Heart right ventricle (tissue), 16 donors: ENCODE measurements around the gene RPGRIP1L. TPM values are rescaled to one million over a fixed set of nuclear protein-coding genes. Genes with fewer than 3 reads are reported as not detected.
"Not testable (repeated sequence)": the region's sequence is repeated elsewhere in the genome, so short reads cannot be mapped to it uniquely, and the experiment has no call there.

ENCODE experiments used
- ATAC-seq, 8 donors: fragments of 200-7000 bp; cut with Tn5 transposase; one replicate each; pipeline ENCODE4 v1.9.1; 2020; ENCODE audit warnings: mild to moderate bottlenecking in 8 of 8, moderate library complexity in 8 of 8, moderate number of reproducible peaks in 1 of 8
- DNase-seq, 2 donors: peaks; one replicate each; pipeline ENCODE4 v3.0.0-alpha.2; 2020
- H3K27ac ChIP-seq, 10 donors: fragments of 200-600 bp; sonication (generic) in 2 of 10; one replicate each; pipeline versions ENCODE4 v1.5.0 to v1.8.0; 2020 to 2022; ENCODE audit warnings: mild to moderate bottlenecking in 3 of 10
- H3K27me3 ChIP-seq, 7 donors: fragments of 200-600 bp; one replicate each; pipeline ENCODE4 v1.8.0; 2021 to 2022; ENCODE audit warnings: mild to moderate bottlenecking in 2 of 7
- H3K36me3 ChIP-seq, 9 donors: fragments of 200-600 bp; sonication (generic) in 1 of 9; one replicate each; pipeline versions ENCODE4 v1.5.0 to v1.8.0; 2020 to 2022; ENCODE audit warnings: mild to moderate bottlenecking in 2 of 9
- H3K4me1 ChIP-seq, 9 donors: fragments of 200-600 bp; sonication (generic) in 1 of 9; one replicate each; pipeline versions ENCODE4 v1.5.0 to v1.8.0; 2020 to 2022; ENCODE audit warnings: mild to moderate bottlenecking in 4 of 9
- H3K4me3 ChIP-seq, 10 donors: fragments of 200-600 bp; sonication (generic) in 2 of 10; one replicate each; pipeline versions ENCODE4 v1.5.0 to v1.8.0; 2020 to 2022; ENCODE audit warnings: mild to moderate bottlenecking in 7 of 10, moderate library complexity in 2 of 10
- H3K9me3 ChIP-seq, 11 donors: fragments of 200-600 bp in 10 of 11; sonication (generic) in 2 of 11; one replicate each; pipeline versions ENCODE4 v1.5.0 to v1.8.0; 2013 to 2022; ENCODE audit warnings: mild to moderate bottlenecking in 2 of 11, control low read depth in 1 of 11, moderate library complexity in 1 of 11
- WGBS, 2 donors: extraction: QIAGEN DNeasy Blood & Tissue Kit; methylation state at CpG; one replicate each; pipeline ENCODE4 v1.1.7; 2013; ENCODE audit warnings: inconsistent platforms in 1 of 2; 5-methylcytosine and 5-hydroxymethylcytosine counted together
- intact Hi-C, 10 donors: fragments of 100-400 bp; cut with DNase I; formaldehyde crosslinking; loops; one replicate each; pipeline versions ENCODE4 v1.11.1 to v1.14.2; 2022
- polyA plus RNA-seq, 2 donors: library from polyadenylated mRNA; stranded (reverse); fragments of 200-250 nt; gene quantifications; one replicate each; pipeline ENCODE4 v1.2.3, GENCODE V29; 2013
- total RNA-seq, 10 donors: library from RNA; stranded (reverse); fragmentation: NEBNext Ultra II Directional in 3 of 10; extraction: Animal tissue kit (Norgen Biotek cat#: 25700) in 3 of 10; gene quantifications; one replicate each; pipeline versions ENCODE4 v1.2.1 to v1.2.4, GENCODE V29; 2021 to 2023
- TF ChIP-seq, protein P1 (sequence below), 9 donors: fragments of 200-600 bp; sonication (generic) in 2 of 9; IDR thresholded peaks; one replicate each; pipeline versions ENCODE4 v1.5.0 to v1.8.0; 2021 to 2022; ENCODE audit warnings: antibody characterized with exemption in 9 of 9, mild to moderate bottlenecking in 5 of 9, moderate library complexity in 1 of 9
- donor health status: Arrhythmogenic right ventricular cardiomyopathy.
- donor health status: ischemic (EF 13 %, LVEDD 7.1; RV severe dilation, severe dysfunction).
- donor health status: healthy with polysubstance abuse.
- donor health status: DM: no; HTN: yes; CAD: no.
- donor health status: DM: no; HTN: no; CAD: no.
- donor health status: ischemic (EF 25% LVEDD 6.9; RV normal size, moderate dysfunction).
- donor health status: ischemic (EF 25% LVEDD 5.7; RV mildly dilated, moderate dysfunction).
- donor health status: healthy.
- donor health status: DM: yes; HTN: yes; CAD: no.
- donor health status: Ischemic cardiomyopathy.
- donor health status: ischemic (EF 35%, LVEDD 5.7; RV mildly dilated, moderate dysfunction).
- donor health status: nonischemic (EF 11% LVEDD 7.7; RV severe dilation, severe dysfunction).
- donor health status: DM: yes; HTN: yes; CAD: no.
- donor health status: PGD.
- donor health status: ischemic (EF 29% LVEDD 5.4; RV normal size, mild dysfunction).
- donor health status: nonischemic (EF 23%, LVEDD 6.1; RV moderate dilation, normal function).

Gene RPGRIP1L
- total and polyA plus RNA-seq, 12 donors: 0.96 to 3.7 (median 2.4) TPM

DNA sequence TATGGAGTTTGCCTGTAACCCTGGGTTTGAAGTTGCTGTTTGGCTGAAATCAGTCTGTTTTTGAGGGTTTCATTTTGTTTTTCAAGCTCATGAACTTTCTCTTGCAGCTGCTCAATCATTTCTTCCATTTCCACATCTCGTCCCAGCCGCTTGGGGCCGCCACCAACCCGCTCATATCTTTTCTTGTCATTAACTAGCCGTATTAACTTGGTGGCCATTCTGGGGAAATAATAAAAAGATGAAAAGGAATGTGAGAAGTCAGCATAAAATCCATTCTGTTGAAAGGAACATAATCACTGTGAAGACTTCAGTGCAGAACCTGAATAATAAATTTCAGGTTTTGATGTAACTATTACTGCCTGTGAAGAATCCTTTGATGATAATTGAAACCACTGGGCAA is 11.5 kb downstream of the RPGRIP1L start:
- Histone ChIP-seq H3K36me3 (peaks cover 0 to 26% (median 0%) of the 10 kb centered on the region in 9 donors), H3K4me3 (no peak overlapping the region), H3K9me3 (no peaks in the 10 kb centered on the region), H3K27ac (no peak overlapping the region), H3K27me3 (no peaks in the 10 kb centered on the region), H3K4me1 (no peaks in the 10 kb centered on the region)
- TF ChIP-seq, protein P1, sequence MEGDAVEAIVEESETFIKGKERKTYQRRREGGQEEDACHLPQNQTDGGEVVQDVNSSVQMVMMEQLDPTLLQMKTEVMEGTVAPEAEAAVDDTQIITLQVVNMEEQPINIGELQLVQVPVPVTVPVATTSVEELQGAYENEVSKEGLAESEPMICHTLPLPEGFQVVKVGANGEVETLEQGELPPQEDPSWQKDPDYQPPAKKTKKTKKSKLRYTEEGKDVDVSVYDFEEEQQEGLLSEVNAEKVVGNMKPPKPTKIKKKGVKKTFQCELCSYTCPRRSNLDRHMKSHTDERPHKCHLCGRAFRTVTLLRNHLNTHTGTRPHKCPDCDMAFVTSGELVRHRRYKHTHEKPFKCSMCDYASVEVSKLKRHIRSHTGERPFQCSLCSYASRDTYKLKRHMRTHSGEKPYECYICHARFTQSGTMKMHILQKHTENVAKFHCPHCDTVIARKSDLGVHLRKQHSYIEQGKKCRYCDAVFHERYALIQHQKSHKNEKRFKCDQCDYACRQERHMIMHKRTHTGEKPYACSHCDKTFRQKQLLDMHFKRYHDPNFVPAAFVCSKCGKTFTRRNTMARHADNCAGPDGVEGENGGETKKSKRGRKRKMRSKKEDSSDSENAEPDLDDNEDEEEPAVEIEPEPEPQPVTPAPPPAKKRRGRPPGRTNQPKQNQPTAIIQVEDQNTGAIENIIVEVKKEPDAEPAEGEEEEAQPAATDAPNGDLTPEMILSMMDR (IDR thresholded peaks at IDR 0.05): no peak
- DNase-seq (no peak), ATAC-seq (no peak)
- 89 to 93% methylated on average over 5 of the region's 5 CpGs for WGBS, 2 donors
- intact Hi-C loops: no loop called here

DNA sequence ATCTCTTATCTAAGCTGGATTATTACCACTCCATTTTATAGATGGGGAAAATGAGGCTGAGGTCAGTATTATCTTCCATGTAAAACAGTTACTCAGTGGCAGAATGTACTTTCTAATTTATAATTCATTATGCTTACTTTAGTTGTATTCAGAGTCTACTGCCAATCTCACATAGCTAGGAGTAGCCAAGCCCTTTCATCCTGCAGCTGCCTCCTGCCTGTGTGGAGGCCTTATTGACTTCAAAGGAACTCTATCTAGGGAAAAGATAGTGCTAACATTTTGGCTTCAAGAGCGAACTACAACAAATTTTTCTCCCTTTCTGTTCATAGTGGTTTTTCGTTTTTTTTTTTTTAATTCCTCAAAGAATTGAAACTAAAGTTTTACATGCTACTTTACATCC is 12.9 kb downstream of the RPGRIP1L start:
- ATAC-seq (no peak), DNase-seq (no peak)
- Histone ChIP-seq H3K36me3 (peaks cover 0 to 21% (median 0%) of the 10 kb centered on the region in 9 donors), H3K4me1 (no peaks in the 10 kb centered on the region), H3K9me3 (no peaks in the 10 kb centered on the region), H3K27ac (no peak overlapping the region), H3K27me3 (no peaks in the 10 kb centered on the region), H3K4me3 (no peak overlapping the region)
- 88 to 90% methylated on average over 2 of the region's 2 CpGs for WGBS, 2 donors
- intact Hi-C loops: no loop called here
- TF ChIP-seq, protein P1 (IDR thresholded peaks at IDR 0.05): no peak

DNA sequence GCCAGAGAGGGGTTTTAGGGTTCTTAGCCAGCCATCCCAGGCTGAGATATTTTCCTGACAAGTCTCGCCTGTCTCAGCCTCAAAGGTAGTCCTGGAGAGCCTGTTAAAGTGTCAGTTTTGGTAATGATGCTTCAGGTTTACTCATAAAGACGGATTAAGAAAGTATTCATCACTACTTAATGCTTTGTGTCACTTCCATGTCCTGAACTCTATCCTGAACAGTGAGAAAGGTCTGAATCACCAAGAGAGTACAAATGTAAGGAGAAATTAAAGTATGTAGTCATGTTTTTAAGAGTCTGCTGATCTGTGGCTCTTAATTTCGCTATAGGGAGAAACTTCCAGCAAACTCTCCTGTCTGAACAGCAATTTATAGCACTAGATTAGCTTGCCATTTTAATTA is 14.0 kb downstream of the RPGRIP1L start:
- H3K27ac ChIP-seq: no peak overlapping the region
- intact Hi-C loops: no loop called here
- H3K27me3 ChIP-seq: no peaks in the 10 kb centered on the region
- H3K4me1 ChIP-seq: no peaks in the 10 kb centered on the region
- H3K4me3 ChIP-seq: no peak overlapping the region
- 94 to 98% methylated on average over 3 of the region's 3 CpGs for WGBS, 2 donors
- H3K36me3 ChIP-seq: peaks cover 0 to 20% (median 0%) of the 10 kb centered on the region in 9 donors
- TF ChIP-seq, protein P1 (IDR thresholded peaks at IDR 0.05): no peak
- H3K9me3 ChIP-seq: peaks cover 0 to 8% (median 0%) of the 10 kb centered on the region in 11 donors
- ATAC-seq (no peak), DNase-seq (no peak)

DNA sequence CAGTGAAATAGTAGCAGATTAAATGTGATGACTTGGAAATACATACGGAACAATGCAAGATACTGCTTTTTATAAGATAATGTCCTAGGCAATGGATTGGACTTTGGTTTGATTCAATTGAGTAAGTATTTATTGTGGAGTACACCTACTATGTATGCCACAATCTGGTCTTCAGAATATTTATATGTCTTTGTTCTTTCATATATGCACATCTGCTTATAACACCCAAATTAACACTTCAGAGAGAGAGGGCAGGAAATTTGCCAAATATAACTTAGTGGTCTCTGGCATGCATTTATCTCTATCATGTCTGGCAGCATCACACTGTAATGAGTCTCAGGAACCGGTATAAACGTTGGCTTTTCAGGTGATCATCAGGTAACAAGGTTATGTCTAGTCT is 16.9 kb downstream of the RPGRIP1L start:
- TF ChIP-seq, protein P1 (IDR thresholded peaks at IDR 0.05): no peak
- intact Hi-C loops: no loop called here
- H3K4me1 ChIP-seq: no peaks in the 10 kb centered on the region
- no peak overlapping the region for H3K27ac ChIP-seq
- H3K36me3 ChIP-seq: peaks cover 0 to 24% (median 0%) of the 10 kb centered on the region in 9 donors
- ATAC-seq (no peak), DNase-seq (no peak)
- H3K9me3 ChIP-seq: peaks cover 0 to 8% (median 0%) of the 10 kb centered on the region in 11 donors
- no peaks in the 10 kb centered on the region for H3K27me3 ChIP-seq
- WGBS, 2 donors: 65 to 68% methylated on average over 3 of the region's 3 CpGs
- no peak overlapping the region for H3K4me3 ChIP-seq

DNA sequence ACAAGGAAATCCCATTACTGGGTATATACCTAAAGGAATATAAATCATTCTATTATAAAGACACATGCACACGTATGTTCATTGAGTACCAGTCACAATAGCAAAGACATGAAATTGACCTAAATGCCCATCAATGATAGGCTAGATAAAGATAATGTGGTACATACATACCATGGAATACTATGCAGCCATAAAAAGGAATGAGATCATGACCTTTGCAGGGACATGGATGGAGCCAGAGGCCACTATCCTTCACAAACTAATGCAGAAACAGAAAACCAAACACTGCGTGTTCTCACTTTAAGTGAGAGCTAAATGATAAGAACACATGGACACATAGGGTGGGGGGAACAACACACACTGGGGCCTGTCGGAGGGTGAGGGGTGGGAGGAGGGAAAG is 18.3 kb downstream of the RPGRIP1L start:
- H3K4me1 ChIP-seq, H3K27me3 ChIP-seq, H3K4me3 ChIP-seq, ATAC-seq, intact Hi-C loops, DNase-seq, H3K27ac ChIP-seq, H3K9me3 ChIP-seq: not testable (repeated sequence)
- H3K36me3 ChIP-seq: peaks cover 0 to 20% (median 0%) of the 10 kb centered on the region in 9 donors
- WGBS, 2 donors: 95 to 96% methylated on average over 3 of the region's 3 CpGs
